Fibroblast of villous mesenchyme (primary cell): ENCODE measurements around the gene PSEN2. TPM values are rescaled to one million over a fixed set of nuclear protein-coding genes. Genes with fewer than 3 reads are reported as not detected.

ENCODE experiments used
- DNase-seq: peaks from one replicate; pipeline ENCODE4 v3.0.0-alpha.2; 2010; ENCODE audit warnings: low read depth
- H3K4me3 ChIP-seq: 2 replicates; pipeline ENCODE4 v1.5.1; 2011; ENCODE audit warnings: low read depth, mild to moderate bottlenecking, low read length
- total RNA-seq: library from RNA; depleted of rRNA; stranded (reverse); fragments of >200 nt; gene quantifications from 2 replicates; pipeline ENCODE4 v1.2.3, GENCODE V29; 2012
- TF ChIP-seq, protein P1 (sequence below): IDR thresholded peaks from 2 replicates; pipeline ENCODE4 v1.5.1; 2012; ENCODE audit warnings: low read depth, mild to moderate bottlenecking, low read length; ENCODE audit not compliant: insufficient read depth

The PSEN2 gene
- total RNA-seq, 1 donor = 16.0 TPM

DNA sequence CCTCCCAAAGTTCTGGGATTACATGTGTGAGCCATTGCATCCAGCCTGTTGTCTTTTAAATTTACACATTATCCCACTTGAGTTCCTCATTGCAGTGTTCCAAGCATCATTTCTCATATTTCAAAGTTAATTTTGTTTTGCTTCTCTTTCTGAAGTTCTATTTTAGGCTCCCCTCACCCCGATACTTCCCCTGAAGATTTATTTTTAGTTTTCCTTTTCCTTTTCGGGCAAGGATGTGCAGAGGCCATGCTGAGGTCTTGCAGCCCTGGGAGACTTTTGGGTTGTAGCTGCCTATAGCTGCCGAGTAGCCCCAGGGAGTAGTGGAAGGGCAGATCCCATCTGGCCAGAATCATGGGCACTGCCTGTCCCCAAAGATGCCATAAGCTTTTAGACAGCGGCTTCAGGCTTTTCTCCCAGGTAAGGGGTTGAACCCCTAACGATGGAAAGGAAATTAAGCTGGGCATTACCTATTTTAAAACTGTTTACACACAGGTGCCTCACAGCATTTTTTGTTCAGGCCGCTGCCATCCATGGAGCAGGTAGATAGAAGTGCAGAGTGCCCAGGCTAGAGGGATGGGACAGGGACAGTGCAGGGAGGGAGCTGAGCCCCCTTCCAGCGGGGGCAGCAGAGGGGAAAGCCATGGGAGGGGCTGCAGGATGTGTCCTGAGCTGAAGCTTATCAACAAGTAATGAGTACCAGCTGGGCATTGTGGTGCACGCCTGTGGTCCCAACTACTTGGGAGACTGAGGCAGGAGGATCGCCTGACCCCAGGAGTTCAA, 15.9 kb downstream of the PSEN2 start:
- TF ChIP-seq, protein P1, sequence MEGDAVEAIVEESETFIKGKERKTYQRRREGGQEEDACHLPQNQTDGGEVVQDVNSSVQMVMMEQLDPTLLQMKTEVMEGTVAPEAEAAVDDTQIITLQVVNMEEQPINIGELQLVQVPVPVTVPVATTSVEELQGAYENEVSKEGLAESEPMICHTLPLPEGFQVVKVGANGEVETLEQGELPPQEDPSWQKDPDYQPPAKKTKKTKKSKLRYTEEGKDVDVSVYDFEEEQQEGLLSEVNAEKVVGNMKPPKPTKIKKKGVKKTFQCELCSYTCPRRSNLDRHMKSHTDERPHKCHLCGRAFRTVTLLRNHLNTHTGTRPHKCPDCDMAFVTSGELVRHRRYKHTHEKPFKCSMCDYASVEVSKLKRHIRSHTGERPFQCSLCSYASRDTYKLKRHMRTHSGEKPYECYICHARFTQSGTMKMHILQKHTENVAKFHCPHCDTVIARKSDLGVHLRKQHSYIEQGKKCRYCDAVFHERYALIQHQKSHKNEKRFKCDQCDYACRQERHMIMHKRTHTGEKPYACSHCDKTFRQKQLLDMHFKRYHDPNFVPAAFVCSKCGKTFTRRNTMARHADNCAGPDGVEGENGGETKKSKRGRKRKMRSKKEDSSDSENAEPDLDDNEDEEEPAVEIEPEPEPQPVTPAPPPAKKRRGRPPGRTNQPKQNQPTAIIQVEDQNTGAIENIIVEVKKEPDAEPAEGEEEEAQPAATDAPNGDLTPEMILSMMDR = no peak
- H3K4me3 ChIP-seq = no peak overlapping the region
- DNase-seq = no peak

GRCh38 chr1:226887006-226887405, 16.6 kb downstream of the PSEN2 start:
- no peak for DNase-seq
- no peak overlapping the region for H3K4me3 ChIP-seq

DNA sequence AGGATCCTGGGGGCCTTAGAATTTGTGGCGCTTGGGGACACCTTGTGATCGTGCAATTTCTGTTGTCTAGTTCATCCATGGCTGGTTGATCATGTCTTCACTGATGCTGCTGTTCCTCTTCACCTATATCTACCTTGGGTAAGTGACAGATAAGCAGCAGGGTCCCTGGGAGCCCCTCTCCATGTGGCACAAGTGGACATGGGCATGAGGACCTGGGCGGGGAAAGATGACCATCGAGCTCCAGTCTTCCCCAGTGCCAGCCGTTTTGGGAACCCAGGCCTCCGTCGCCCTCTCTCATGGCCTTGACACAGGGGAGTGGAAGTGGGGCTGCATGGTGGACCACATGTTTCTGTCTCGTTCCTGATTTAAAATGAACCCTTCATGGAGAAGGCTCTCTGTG, 17.6 kb downstream of the PSEN2 start:
- H3K4me3 ChIP-seq = no peak overlapping the region
- no peak for DNase-seq
- TF ChIP-seq, protein P1 = no peak

More at GRCh38 chr1:226887006-226887405, 16.6 kb downstream of the PSEN2 start:
- TF ChIP-seq, protein P1 = no peak

- no peak for DNase-seq
- no peak overlapping the region for H3K4me3 ChIP-seq
- TF ChIP-seq, protein P1 = no peak
These were observed 18.4 kb downstream of the PSEN2 start for GRCh38 chr1:226888816-226889215.

DNA sequence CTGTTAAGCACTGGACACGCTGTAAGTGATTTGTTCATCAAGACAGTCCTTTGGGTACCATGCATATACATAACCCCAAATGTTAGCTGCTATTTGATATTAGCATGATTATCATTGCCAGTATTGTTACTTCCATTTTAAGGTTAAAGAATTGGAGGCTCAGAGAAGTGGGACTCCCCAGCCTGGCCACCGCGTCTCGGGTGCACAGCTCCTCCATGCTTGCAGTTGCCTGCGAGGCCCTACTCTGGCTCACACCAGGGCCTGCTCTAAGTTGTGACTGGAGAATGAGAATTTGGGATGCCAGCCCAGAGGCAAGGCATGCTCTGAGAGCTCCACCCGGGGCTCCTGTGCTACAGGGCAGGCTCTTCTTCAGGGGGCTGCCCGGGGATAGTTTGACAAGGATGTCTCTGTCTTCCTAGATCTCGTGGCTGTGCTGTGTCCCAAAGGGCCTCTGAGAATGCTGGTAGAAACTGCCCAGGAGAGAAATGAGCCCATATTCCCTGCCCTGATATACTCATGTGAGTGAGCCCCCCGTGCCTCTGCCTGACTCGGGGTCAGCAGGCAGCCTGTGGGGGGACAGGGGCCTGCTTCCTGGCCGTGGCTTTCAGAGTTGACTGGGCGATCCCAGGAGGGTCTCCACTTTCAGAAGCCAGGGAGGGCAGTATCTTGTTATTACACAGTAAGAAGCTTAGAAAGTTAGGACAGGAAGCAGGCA, 19.4 kb downstream of the PSEN2 start:
- TF ChIP-seq, protein P1 = no peak
- H3K4me3 ChIP-seq = no peak overlapping the region

GRCh38 chr1:226890331-226891108, 20.1 kb downstream of the PSEN2 start:
- H3K4me3 ChIP-seq = no peak overlapping the region
- TF ChIP-seq, protein P1 = no peak
- no peak for DNase-seq

More for the DNA sequence above, 19.4 kb downstream of the PSEN2 start:
- no peak for DNase-seq
